K562 (cell line): ENCODE data around the gene MINDY4B. TPM values are rescaled to one million over a fixed set of nuclear protein-coding genes. Genes with fewer than 3 reads are reported as not detected.

Experiments
- ATAC-seq: fragments of 200-7000 bp; cut with Tn5 transposase; 3 replicates; pipeline ENCODE4 v1.9.1; 2020; ENCODE audit warnings: moderate library complexity
- BruUV-seq: library from RNA; stranded (reverse); fragments of 400-500 nt; replicated peaks from 2 replicates; lab custom pipeline; 2021; lab: Mats Ljungman, UMichigan
- CTCF ChIA-PET: fragments of 300-600 bp; formaldehyde crosslinking; extraction: SDS; loops from one replicate; lab custom pipeline; 2021; ENCODE audit warnings: low intra/inter-chr PET ratio; lab: Yijun Ruan, JAX
- POLR2A ChIA-PET: fragments of 300-600, 350-650 bp; sonication (Branson Sonifier 250); formaldehyde crosslinking; extraction: SDS; loops from one replicate; lab custom pipeline; 2021; ENCODE audit warnings: antibody characterized with exemption, inconsistent platforms; lab: Yijun Ruan, JAX
- DNase-seq, 4 experiments: peaks; one replicate each; pipeline versions ENCODE4 v3.0.0 to v3.0.0-alpha.2; 2011 to 2018; ENCODE audit warnings: low spot score in 3 of 4, mixed read lengths in 3 of 4; ENCODE audit errors: extremely low read depth in 1 of 4
- FAIRE-seq: peaks from 2 replicates; lab custom pipeline; 2011; peaks lifted over from hg19 to GRCh38; lab: Jason Lieb, UNC
- H2AFZ ChIP-seq: 2 replicates; pipeline ENCODE4 v1.6.0; 2011; ENCODE audit warnings: low read depth, low read length, control low read depth, inconsistent platforms
- H3K27ac ChIP-seq: fragments of 200-600 bp; 3 replicates; pipeline ENCODE4 v1.8.0; 2011; ENCODE audit warnings: low read depth, mild to moderate bottlenecking, control low read depth, inconsistent platforms, low read length, moderate library complexity, mixed read lengths; ENCODE audit errors: extremely low read depth
- H3K27me3 ChIP-seq, 2 experiments: fragments of 300-600 bp in 1 of 2; 2 replicates in 1 of 2; 3 replicates in 1 of 2; pipeline versions ENCODE4 v1.6.0 to v1.8.0; 2011; ENCODE audit warnings: inconsistent platforms in 2 of 2, low read length in 2 of 2, mild to moderate bottlenecking in 1 of 2, mixed read lengths in 1 of 2, moderate library complexity in 1 of 2; ENCODE audit not compliant: control insufficient read depth in 2 of 2, insufficient read depth in 2 of 2
- H3K36me3 ChIP-seq: fragments of 300-600 bp; 3 replicates; pipeline ENCODE4 v1.8.0; 2011; ENCODE audit warnings: mild to moderate bottlenecking, low read length, inconsistent platforms; ENCODE audit not compliant: control insufficient read depth, insufficient read depth
- H3K4me1 ChIP-seq, 2 experiments: fragments of 200-600 bp in 1 of 2; replicated peaks in 1 of 2; 2 replicates in 1 of 2; 3 replicates in 1 of 2; pipeline versions ENCODE4 v1.5.1 to v1.8.0; 2011; ENCODE audit warnings: inconsistent platforms in 2 of 2, low read length in 2 of 2, mild to moderate bottlenecking in 1 of 2, mixed read lengths in 1 of 2, moderate library complexity in 1 of 2; ENCODE audit not compliant: control insufficient read depth in 2 of 2, insufficient read depth in 2 of 2
- H3K4me2 ChIP-seq: 2 replicates; pipeline ENCODE4 v1.6.1; 2011; ENCODE audit warnings: low read length, control low read depth, inconsistent platforms, mixed read lengths; ENCODE audit not compliant: insufficient read depth
- H3K4me3 ChIP-seq: fragments of 200-600 bp; sonication (generic), shearing (Covaris generic); 2 replicates; pipeline ENCODE4 v1.5.1; 2016; ENCODE audit warnings: control low read depth, inconsistent platforms
- H3K79me2 ChIP-seq: fragments of 200-600 bp; 3 replicates; pipeline ENCODE4 v1.8.0; 2011; ENCODE audit warnings: low read length, inconsistent platforms; ENCODE audit not compliant: control insufficient read depth, insufficient read depth
- H3K9ac ChIP-seq, 2 experiments: 2 replicates each; pipeline versions ENCODE4 v1.6.0 to v1.6.1; 2011; ENCODE audit warnings: low read depth in 2 of 2, low read length in 2 of 2, control low read depth in 1 of 2, inconsistent platforms in 1 of 2, mild to moderate bottlenecking in 1 of 2, mixed read lengths in 1 of 2; ENCODE audit not compliant: insufficient read depth in 1 of 2
- H3K9me1 ChIP-seq: one replicate; pipeline ENCODE4 v1.6.0; 2011; ENCODE audit warnings: inconsistent platforms, mild to moderate bottlenecking, low read length, moderate library complexity; ENCODE audit not compliant: control insufficient read depth, insufficient read depth
- H3K9me3 ChIP-seq: replicated peaks from 2 replicates; pipeline ENCODE4 v1.5.1; 2011; ENCODE audit warnings: low read depth, low read length, inconsistent platforms; ENCODE audit not compliant: control insufficient read depth, insufficient read depth
- H4K20me1 ChIP-seq: replicated peaks from 2 replicates; pipeline ENCODE4 v1.6.1; 2011; ENCODE audit warnings: low read length, inconsistent platforms, mixed read lengths; ENCODE audit not compliant: control insufficient read depth, insufficient read depth
- ARHGAP35 ChIP-seq: fragments of 450-650 bp; IDR thresholded peaks from 2 replicates; pipeline ENCODE4 v1.6.1; 2018; ENCODE audit not compliant: partially characterized antibody
- BRF1 ChIP-seq: IDR thresholded peaks from 3 replicates; pipeline ENCODE4 v1.6.1; 2011; ENCODE audit warnings: borderline replicate concordance, mild to moderate bottlenecking; ENCODE audit not compliant: insufficient read length; ENCODE audit errors: extremely low read depth
- CBFA2T3 ChIP-seq: fragments of 450-650 bp; IDR thresholded peaks from 2 replicates; pipeline ENCODE4 v1.6.1; 2017
- CREB3L1 ChIP-seq: fragments of 450-650 bp; IDR thresholded peaks from 2 replicates; pipeline ENCODE4 v1.6.1; 2014; ENCODE audit warnings: low read depth, mild to moderate bottlenecking, moderate library complexity, borderline replicate concordance
- GATAD2B ChIP-seq: fragments of 450-650 bp; IDR thresholded peaks from 2 replicates; pipeline ENCODE4 v1.6.1; 2017; ENCODE audit warnings: mild to moderate bottlenecking, borderline replicate concordance
- HDGF ChIP-seq: fragments of 450-650 bp; IDR thresholded peaks from 2 replicates; pipeline ENCODE4 v1.6.1; 2016
- LEF1 ChIP-seq: fragments of 450-650 bp; IDR thresholded peaks from 2 replicates; pipeline ENCODE4 v1.6.1; 2016; ENCODE audit warnings: mild to moderate bottlenecking
- OTX1 ChIP-seq: fragments of 450-650 bp; formaldehyde crosslinking; IDR thresholded peaks from 2 replicates; pipeline ENCODE4 v1.4.0; 2022; ENCODE audit warnings: mild to moderate bottlenecking
- SMARCE1 ChIP-seq: fragments of 450-650 bp; IDR thresholded peaks from 2 replicates; pipeline ENCODE4 v1.7.1; 2016; ENCODE audit warnings: mild to moderate bottlenecking
- SRSF3 ChIP-seq: fragments of 200-400 bp; formaldehyde crosslinking; IDR thresholded peaks from 2 replicates; pipeline ENCODE4 v1.6.1; 2016; ENCODE audit warnings: mild to moderate bottlenecking, low read length, moderate library complexity; ENCODE audit not compliant: insufficient read depth
- TAL1 ChIP-seq: fragments of 450-650 bp; IDR thresholded peaks from 2 replicates; pipeline ENCODE4 v1.6.1; 2016; ENCODE audit warnings: mild to moderate bottlenecking
- TEAD4 ChIP-seq, 2 experiments: sonication (generic) in 1 of 2; formaldehyde crosslinking in 1 of 2; IDR thresholded peaks; 2 replicates each; pipeline versions ENCODE4 v1.6.1 to v1.8.0; 2012 to 2022; ENCODE audit warnings: borderline replicate concordance in 1 of 2, inconsistent platforms in 1 of 2, low read length in 1 of 2, mild to moderate bottlenecking in 1 of 2, missing genetic modification reagents in 1 of 2
- THRAP3 ChIP-seq: fragments of 450-650 bp; IDR thresholded peaks from 2 replicates; pipeline ENCODE4 v1.6.1; 2016; ENCODE audit warnings: mild to moderate bottlenecking, inconsistent platforms, borderline replicate concordance
- USF2 ChIP-seq: sonication (generic); formaldehyde crosslinking; IDR thresholded peaks from 2 replicates; pipeline ENCODE4 v1.5.0; 2020; ENCODE audit warnings: missing genetic modification reagents
- ZFX ChIP-seq: sonication (generic); formaldehyde crosslinking; IDR thresholded peaks from 2 replicates; pipeline ENCODE4 v1.8.0; 2022; ENCODE audit warnings: mild to moderate bottlenecking, missing genetic modification reagents, moderate library complexity
- ZNF445 ChIP-seq: fragments of 250-450 bp; sonication (Bioruptor Pico); IDR thresholded peaks from 2 replicates; pipeline ENCODE4 v1.4.0; 2020; ENCODE audit warnings: low read depth, mild to moderate bottlenecking, moderate library complexity
- ZNF77 ChIP-seq: fragments of 250-450 bp; sonication (Bioruptor Pico); IDR thresholded peaks from 2 replicates; pipeline ENCODE4 v1.5.0; 2020
- whole genome bisulfite sequencing: fragments of 100-300 bp; shearing (Covaris generic); methylation state at CpG from one replicate; pipeline ENCODE4 v1.1.6; 2016; ENCODE audit warnings: low coverage, mixed read lengths; ENCODE audit not compliant: insufficient coverage; ENCODE audit errors: missing lambda C conversion rate; 5-methylcytosine and 5-hydroxymethylcytosine counted together
- in situ Hi-C: fragments of 300-500 bp; cut with MboI; formaldehyde crosslinking; loops from 4 replicates; pipeline ENCODE4 v1.15.0; 2018; ENCODE audit warnings: inconsistent platforms, mixed read lengths
- intact Hi-C: fragments of 100-400 bp; cut with micrococcal nuclease; formaldehyde crosslinking; loops from 2 replicates; pipeline ENCODE4 v1.14.2; 2022
- polyA plus RNA-seq, 8 experiments: library from polyadenylated mRNA; depleted of rRNA in 4 of 8; stranded (reverse) in 5 of 8; unstranded in 3 of 8; fragments of >200 nt; fragmentation: Nextera tagmentation in 2 of 8; fragmentation: Illumina TruSeq in 1 of 8; extraction: Ambion mirVana in 2 of 8; extraction: Trizol in 1 of 8; gene quantifications; 2 replicates each; pipeline versions ENCODE4 v1.2.1 to v1.2.3, GENCODE V29; 2011 to 2014; ENCODE audit warnings: inconsistent platforms in 1 of 8, missing spikeins in 1 of 8
- total RNA-seq, 7 experiments: library from RNA; depleted of rRNA in 6 of 7; stranded (reverse); fragments of >200 nt in 6 of 7; fragmentation: Illumina TruSeq in 2 of 7; extraction: Trizol in 2 of 7; gene quantifications; 2 replicates each; pipeline versions ENCODE4 v1.2.1 to v1.2.3, GENCODE V29; 2011 to 2021; ENCODE audit warnings: low replicate concordance in 1 of 7

MINDY4B gene
- total and polyA plus RNA-seq, 9 of the 15 experiments (the other 6 are each of a cell fraction or from before 2014, with no cell fraction given), result not detected

GRCh38 chr3:150902988-150903387 lies 2.3 kb downstream of the MINDY4B start:
- Histone ChIP-seq H3K27me3 (peaks cover 0 to 8% of the 10 kb centered on the region in 2 experiments; a peak in 3 of 5 replicates), H3K79me2 (no peaks in the 10 kb centered on the region), H3K27ac (no peak overlapping the region), H3K36me3 (no peaks in the 10 kb centered on the region), H3K9ac (no peak overlapping the region), H3K4me3 (no peak overlapping the region), H4K20me1 (no peaks in the 10 kb centered on the region), H3K9me3 (no peaks in the 10 kb centered on the region), H3K9me1 (no peaks in the 10 kb centered on the region), H3K4me1 (no peaks in the 10 kb centered on the region), H2AFZ (no peak overlapping the region), H3K4me2 (no peak overlapping the region)
- intact Hi-C loops, result no loop called here
- FAIRE-seq, result no peak
- DNase-seq, result no peak
- ChIA-PET CTCF (interaction anchor here (0.6 kb wide), 1 partner anchor 937 kb away, joined by 3 read pairs; no protein-coding TSS in a partner anchor), POLR2A (no interaction called here)
- TF ChIP-seq TAL1 (peak; percentile 33; the same call in 1 of the 2 replicates), ARHGAP35 (no peak), TEAD4 (IDR thresholded peaks at IDR 0.05; ENCODE audit: low read length) (peak; percentile 51; the same call in 1 of the 2 replicates), TEAD4 (CRISPR knock-in tag; IDR thresholded peaks at IDR 0.05; ENCODE audit: borderline replicate concordance) (no peak), CBFA2T3 (peak; percentile 27)
- in situ Hi-C loops, result no loop called here
- WGBS, result 0% methylated on average over 2 of the region's 2 CpGs
- ATAC-seq, result no peak
- BruUV-seq, result no TSS peak

GRCh38 chr3:150901793-150902192 lies 3.4 kb downstream of the MINDY4B start:
- FAIRE-seq (no peak), DNase-seq (no peak), ATAC-seq (no peak)
- H3K27ac ChIP-seq, result no peak overlapping the region
- WGBS, result 3% methylated on average over 10 of the region's 10 CpGs
- H3K4me3 ChIP-seq, result no peak overlapping the region
- BruUV-seq, result no TSS peak
- H3K4me2 ChIP-seq, result no peak overlapping the region
- H3K4me1 ChIP-seq, result no peaks in the 10 kb centered on the region
- H3K9ac ChIP-seq, result no peak overlapping the region
- in situ Hi-C loops (no loop called here), intact Hi-C loops (no loop called here)
- no peaks in the 10 kb centered on the region for H3K79me2 ChIP-seq
- H3K9me1 ChIP-seq, result no peaks in the 10 kb centered on the region
- peaks cover 0 to 8% of the 10 kb centered on the region in 2 experiments; a peak in 3 of 5 replicates for H3K27me3 ChIP-seq
- no peak overlapping the region for H2AFZ ChIP-seq
- no peaks in the 10 kb centered on the region for H3K9me3 ChIP-seq
- no peaks in the 10 kb centered on the region for H4K20me1 ChIP-seq
- ChIA-PET CTCF (no interaction called here), POLR2A (no interaction called here)
- no peaks in the 10 kb centered on the region for H3K36me3 ChIP-seq
- TF ChIP-seq HDGF (no peak), USF2 (CRISPR knock-in tag) (no peak), ZNF445 (no peak), CREB3L1 (no peak), LEF1 (no peak), SMARCE1 (no peak), ZNF77 (CRISPR knock-in tag) (no peak), GATAD2B (no peak), THRAP3 (no peak), SRSF3 (no peak), OTX1 (CRISPR knock-in tag) (no peak), BRF1 (no peak), ZFX (no peak)
